ENCODE data around the gene GPRC5D. TPM values are rescaled to one million over a fixed set of nuclear protein-coding genes. Genes with fewer than 3 reads are reported as not detected.
A peak's percentile ranks its signal among the peaks of the same experiment; 100 is the strongest.

Gene GPRC5D
- total RNA-seq, 1 donor from 2014 or later: not detected

GRCh38 chr12:12896260-12896659 is 55.7 kb downstream of the GPRC5D start:
- DNase-seq (ENCODE audit: low spot score in 2 of 2, unreplicated experiment in 2 of 2): no peak
- Mint-ChIP-seq H3K27ac (peak overlapping the region; percentile 7), H3K4me1 (peaks cover 58% of the 10 kb centered on the region), H3K9me3 (no peaks in the 10 kb centered on the region), H3K27me3 (ENCODE audit: low read depth) (no peaks in the 10 kb centered on the region), H3K4me3 (no peak overlapping the region), H3K36me3 (peaks cover 5% of the 10 kb centered on the region)
- no peak for TF ChIP-seq CTCF (IDR thresholded peaks at IDR 0.05; ENCODE audit: unreplicated experiment)

- Mint-ChIP-seq H3K9me3 (no peaks in the 10 kb centered on the region), H3K36me3 (peaks cover 5% of the 10 kb centered on the region), H3K27me3 (ENCODE audit: low read depth) (no peaks in the 10 kb centered on the region), H3K27ac (peak overlapping the region; percentile 100), H3K4me1 (peaks cover 60% of the 10 kb centered on the region), H3K4me3 (peak overlapping the region; percentile 92)
- no peak for TF ChIP-seq CTCF (IDR thresholded peaks at IDR 0.05; ENCODE audit: unreplicated experiment)
- no peak for DNase-seq (ENCODE audit: low spot score in 2 of 2, unreplicated experiment in 2 of 2)
These were observed 58.5 kb downstream of the GPRC5D start for GRCh38 chr12:12893438-12893837.

- peak overlapping the region; percentile 100 for H3K27ac Mint-ChIP-seq
- H3K4me1 Mint-ChIP-seq: peaks cover 67% of the 10 kb centered on the region
- H3K9me3 Mint-ChIP-seq: no peaks in the 10 kb centered on the region
- no peaks in the 10 kb centered on the region for H3K27me3 Mint-ChIP-seq (ENCODE audit: low read depth)
- DNase-seq (ENCODE audit: low spot score in 2 of 2, unreplicated experiment in 2 of 2): no peak
- peak overlapping the region; percentile 92 for H3K4me3 Mint-ChIP-seq
- H3K36me3 Mint-ChIP-seq: peaks cover 5% of the 10 kb centered on the region
- TF ChIP-seq CTCF (IDR thresholded peaks at IDR 0.05; ENCODE audit: unreplicated experiment): no peak
These were observed 59.3 kb downstream of the GPRC5D start for GRCh38 chr12:12892681-12893141.

- no peak for TF ChIP-seq CTCF (IDR thresholded peaks at IDR 0.05; ENCODE audit: unreplicated experiment)
- H3K4me3 Mint-ChIP-seq: peak overlapping the region; percentile 92
- no peaks in the 10 kb centered on the region for H3K9me3 Mint-ChIP-seq
- peak overlapping the region; percentile 100 for H3K27ac Mint-ChIP-seq
- H3K4me1 Mint-ChIP-seq: peaks cover 70% of the 10 kb centered on the region
- no peak for DNase-seq (ENCODE audit: low spot score in 2 of 2, unreplicated experiment in 2 of 2)
- H3K27me3 Mint-ChIP-seq (ENCODE audit: low read depth): no peaks in the 10 kb centered on the region
- H3K36me3 Mint-ChIP-seq: peaks cover 5% of the 10 kb centered on the region
These were observed 60.1 kb downstream of the GPRC5D start for GRCh38 chr12:12891881-12892355.

- Mint-ChIP-seq H3K4me1 (peaks cover 69% of the 10 kb centered on the region), H3K27ac (peak within 1 kb of the TSS; percentile 100), H3K27me3 (ENCODE audit: low read depth) (no peaks in the 10 kb centered on the region), H3K9me3 (no peaks in the 10 kb centered on the region), H3K36me3 (peaks cover 5% of the 10 kb centered on the region), H3K4me3 (peak within 1 kb of the TSS; percentile 92)
- DNase-seq (ENCODE audit: low spot score in 2 of 2, unreplicated experiment in 2 of 2): peak; percentile 61 to 81
- TF ChIP-seq CTCF (IDR thresholded peaks at IDR 0.05; ENCODE audit: unreplicated experiment): no peak
These were observed 60.7 kb downstream of the GPRC5D start, which contains the start of gene GPRC5A for GRCh38 chr12:12891080-12891880. Gene GPRC5A, plus strand, starts transcription at chr12:12891562. Its CDS starts 16,688 bp downstream, at chr12:12908250.

Other genes starting within 250 kb of the GPRC5D start
- gene CDKN1B, start 234.8 kb downstream of the GPRC5D start, total RNA-seq: 23.6 to 28.3 TPM (median 25.0 TPM) in 3 replicates
- gene APOLD1, start 166.5 kb downstream of the GPRC5D start, total RNA-seq: 3.0 to 5.1 TPM (median 3.9 TPM) in 3 replicates
- gene DDX47, start 138.8 kb downstream of the GPRC5D start, total RNA-seq: 69.3 to 70.8 TPM (median 70.4 TPM) in 3 replicates
- 107 to 116 TPM (median 108 TPM) in 3 replicates for gene GPRC5A, start 60.6 kb downstream of the GPRC5D start, total RNA-seq
- 55.0 to 63.5 TPM (median 58.6 TPM) in 3 replicates for gene HEBP1, start 48.1 kb upstream of the GPRC5D start, total RNA-seq
- 8.6 to 9.5 TPM (median 9.1 TPM) in 3 replicates for gene FAM234B, start 92.2 kb upstream of the GPRC5D start, total RNA-seq
- gene GSG1, start 151.5 kb upstream of the GPRC5D start, total RNA-seq: not detected in 3 replicates
- gene EMP1, start 244.6 kb upstream of the GPRC5D start, total RNA-seq: 16.3 to 19.0 TPM (median 16.5 TPM) in 3 replicates

Data from mesothelial cell of epicardium (in vitro differentiated cells).